HepG2 (cell line): ENCODE measurements around the gene LRRC27. TPM values are rescaled to one million over a fixed set of nuclear protein-coding genes. Genes with fewer than 3 reads are reported as not detected.

Experiments
- AGO1 ChIP-seq: fragments of 200-400 bp; formaldehyde crosslinking; IDR thresholded peaks from 2 replicates; pipeline ENCODE4 v1.6.1; 2017; ENCODE audit warnings: mild to moderate bottlenecking, low read depth, low read length, moderate library complexity; ENCODE audit not compliant: poor library complexity, severe bottlenecking
- CBX1 ChIP-seq: IDR thresholded peaks from one replicate; pipeline ENCODE4 v1.6.1; 2016; ENCODE audit warnings: antibody characterized with exemption, low read depth
- CBX5 ChIP-seq: sonication (generic); formaldehyde crosslinking; IDR thresholded peaks from 2 replicates; pipeline ENCODE4 v1.4.0; 2020; ENCODE audit warnings: missing genetic modification reagents, borderline replicate concordance
- DBP ChIP-seq: sonication (generic); formaldehyde crosslinking; IDR thresholded peaks from 2 replicates; pipeline ENCODE4 v1.4.0; 2020; ENCODE audit warnings: missing genetic modification reagents; ENCODE audit errors: not compliant biosample characterization
- GPN1 ChIP-seq: sonication (generic); formaldehyde crosslinking; IDR thresholded peaks from 2 replicates; pipeline ENCODE4 v1.5.1; 2020; ENCODE audit warnings: missing genetic modification reagents, borderline replicate concordance
- GTF3A ChIP-seq: sonication (generic); formaldehyde crosslinking; conservative IDR thresholded peaks from 2 replicates; pipeline ENCODE4 v1.4.0; 2020; ENCODE audit warnings: mild to moderate bottlenecking, missing genetic modification reagents
- HCFC1 ChIP-seq: fragments of 150-350 bp; IDR thresholded peaks from 2 replicates; pipeline ENCODE4 v1.6.1; 2014; ENCODE audit warnings: low read depth, low read length
- MAF1 ChIP-seq: sonication (generic); formaldehyde crosslinking; IDR thresholded peaks from 2 replicates; pipeline ENCODE4 v1.5.0; 2020; ENCODE audit warnings: missing genetic modification reagents, borderline replicate concordance
- MLLT10 ChIP-seq: sonication (generic); formaldehyde crosslinking; IDR thresholded peaks from 2 replicates; pipeline ENCODE4 v1.4.0; 2020; ENCODE audit warnings: missing genetic modification reagents
- NFAT5 ChIP-seq: sonication (generic); formaldehyde crosslinking; IDR thresholded peaks from 2 replicates; pipeline ENCODE4 v1.4.0; 2020; ENCODE audit warnings: missing genetic modification reagents
- ZNF24 ChIP-seq: fragments of 450-650 bp; IDR thresholded peaks from 2 replicates; pipeline ENCODE4 v1.6.1; 2017; ENCODE audit warnings: antibody characterized with exemption, mild to moderate bottlenecking
- ZNF251 ChIP-seq: sonication (generic); formaldehyde crosslinking; IDR thresholded peaks from 2 replicates; pipeline ENCODE4 v1.9.0; 2021; ENCODE audit warnings: mild to moderate bottlenecking, missing genetic modification reagents
- ZNF256 ChIP-seq: sonication (generic); formaldehyde crosslinking; conservative IDR thresholded peaks from 2 replicates; pipeline ENCODE4 v1.4.0; 2020; ENCODE audit warnings: missing genetic modification reagents
- ZNF333 ChIP-seq: sonication (generic); formaldehyde crosslinking; IDR thresholded peaks from 2 replicates; pipeline ENCODE4 v1.4.0; 2020; ENCODE audit warnings: mild to moderate bottlenecking, missing genetic modification reagents, borderline replicate concordance
- ZNF343 ChIP-seq: sonication (generic); formaldehyde crosslinking; IDR thresholded peaks from 2 replicates; pipeline ENCODE4 v1.4.0; 2020; ENCODE audit warnings: mild to moderate bottlenecking, missing genetic modification reagents
- ZNF496 ChIP-seq: sonication (generic); formaldehyde crosslinking; IDR thresholded peaks from 2 replicates; pipeline ENCODE4 v1.8.1; 2023; ENCODE audit warnings: mild to moderate bottlenecking, moderate library complexity, missing genetic modification reagents; ENCODE audit not compliant: insufficient replicate concordance
- ZNF556 ChIP-seq: sonication (generic); formaldehyde crosslinking; IDR thresholded peaks from 2 replicates; pipeline ENCODE4 v1.4.0; 2020; ENCODE audit warnings: mild to moderate bottlenecking, missing genetic modification reagents, borderline replicate concordance
- ZNF557 ChIP-seq: sonication (generic); formaldehyde crosslinking; IDR thresholded peaks from 2 replicates; pipeline ENCODE4 v1.4.0; 2020; ENCODE audit warnings: missing genetic modification reagents
- ZNF687 ChIP-seq: sonication (generic); formaldehyde crosslinking; IDR thresholded peaks from 2 replicates; pipeline ENCODE4 v1.5.1; 2020; ENCODE audit warnings: mild to moderate bottlenecking, missing genetic modification reagents, moderate library complexity
- ZSCAN22 ChIP-seq: sonication (generic); formaldehyde crosslinking; IDR thresholded peaks from 2 replicates; pipeline ENCODE4 v1.4.0; 2020; ENCODE audit warnings: mild to moderate bottlenecking, missing genetic modification reagents
- polyA plus RNA-seq, 8 experiments: library from polyadenylated mRNA; depleted of rRNA in 3 of 8; stranded (reverse) in 7 of 8; unstranded in 1 of 8; fragments of >200 nt; fragmentation: Illumina TruSeq in 4 of 8; extraction: Trizol in 4 of 8; gene quantifications; 2 replicates each; pipeline versions ENCODE4 v1.2.1 to v1.2.3, GENCODE V29; 2011 to 2016; ENCODE audit warnings: low read depth in 4 of 8, missing spikeins in 1 of 8, mixed read lengths in 1 of 8; ENCODE audit not compliant: insufficient read depth in 1 of 8
- total RNA-seq, 5 experiments: library from RNA; depleted of rRNA; stranded (reverse); fragments of >200 nt; fragmentation: Illumina TruSeq; extraction: Trizol; gene quantifications; 2 replicates each; pipeline ENCODE4 v1.2.3, GENCODE V29; 2016; ENCODE audit warnings: low read depth in 1 of 5

Gene LRRC27
- total and polyA plus RNA-seq, 2 of the 13 experiments (the other 11 are each of a cell fraction or from before 2014, with no cell fraction given), result 4.2 to 4.6 TPM

DNA sequence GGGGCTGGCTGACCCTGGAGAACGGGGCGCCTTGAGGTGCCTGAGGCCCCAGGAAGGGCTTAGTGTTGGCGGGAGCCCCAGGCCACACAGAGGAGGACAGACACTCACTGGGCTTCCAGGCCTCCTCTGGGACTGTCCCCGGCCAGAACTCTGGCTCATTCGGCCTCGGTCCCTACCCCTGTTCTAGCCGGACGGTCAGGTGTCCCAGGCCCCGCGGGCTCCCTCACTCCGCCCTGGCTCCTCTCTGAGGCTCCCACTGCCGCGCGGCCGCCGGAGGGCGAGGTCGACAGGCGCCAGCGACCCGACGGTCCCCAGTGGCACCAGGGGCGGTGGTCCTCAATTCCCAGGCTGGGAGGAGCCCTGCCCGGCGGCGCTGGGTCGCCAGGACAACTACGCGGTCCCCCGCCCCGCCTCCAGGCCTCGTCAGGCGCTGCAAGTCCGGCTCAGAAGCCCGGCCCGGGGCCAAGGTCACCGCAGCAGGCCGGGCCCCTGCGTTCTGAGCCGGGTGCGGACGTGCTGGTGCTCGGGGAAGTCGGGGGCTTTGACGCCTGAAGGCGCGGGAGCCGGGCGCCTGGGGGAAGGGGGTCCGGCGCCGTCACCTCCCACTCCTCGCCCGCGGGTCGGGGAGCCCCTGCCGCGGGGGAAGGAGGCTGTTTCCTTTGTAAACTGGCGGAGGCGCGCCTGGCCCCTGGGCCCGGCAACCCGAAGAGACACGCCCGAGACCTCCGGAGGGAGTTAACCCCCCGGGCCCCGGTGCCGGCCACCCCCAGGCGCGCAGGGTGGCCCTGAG is 63.9 kb downstream of the LRRC27 start (continued):
- TF ChIP-seq ZNF687 (CRISPR knock-in tag), result peak; percentile 92
- TF ChIP-seq AGO1, result peak; percentile 51
- TF ChIP-seq MLLT10 (CRISPR knock-in tag), result no peak
- TF ChIP-seq ZNF333 (CRISPR knock-in tag), result no peak; the same call in 1 of the 2 replicates
- no peak for TF ChIP-seq DBP
- TF ChIP-seq ZNF343, result no peak
- TF ChIP-seq ZNF557 (CRISPR knock-in tag), result peak; percentile 45; the same call in 1 of the 2 replicates
- TF ChIP-seq ZNF256 (CRISPR knock-in tag), result 0 out of 2 replicates have a peak, but pooled peaks have one; percentile 48
- no peak for TF ChIP-seq ZSCAN22 (CRISPR knock-in tag)
- no peak for TF ChIP-seq CBX1
- no peak for TF ChIP-seq ZNF24
- TF ChIP-seq GTF3A (CRISPR knock-in tag), result no peak
- no peak for TF ChIP-seq ZNF496
- TF ChIP-seq NFAT5 (CRISPR knock-in tag), result no peak
- no peak for TF ChIP-seq GPN1 (CRISPR knock-in tag)
- no peak; the same call in 1 of the 2 replicates for TF ChIP-seq ZNF556
- TF ChIP-seq CBX5 (CRISPR knock-in tag), result no peak
- no peak for TF ChIP-seq ZNF251 (CRISPR knock-in tag)
- TF ChIP-seq HCFC1, result no peak
- 0 out of 2 replicates have a peak, but pooled peaks have one; percentile 36 for TF ChIP-seq MAF1
